Sigmoid colon (tissue), 7 donors: ENCODE measurements around the gene EDEM2. TPM values are rescaled to one million over a fixed set of nuclear protein-coding genes. Genes with fewer than 3 reads are reported as not detected.
"Not testable (repeated sequence)": the region's sequence is repeated elsewhere in the genome, so short reads cannot be mapped to it uniquely, and the experiment has no call there.

Source experiments
- DNase-seq: peaks from one replicate; pipeline ENCODE4 v3.0.0-alpha.2; 2019
- H3K27ac ChIP-seq, 4 donors: fragments of 200-600 bp; sonication (generic); one replicate each; pipeline ENCODE4 v1.5.1; 2016 to 2019; ENCODE audit warnings: mild to moderate bottlenecking in 1 of 4
- H3K27me3 ChIP-seq, 3 donors: fragments of 200-600 bp; sonication (generic); one replicate each; pipeline ENCODE4 v1.5.1; 2019; ENCODE audit warnings: mild to moderate bottlenecking in 1 of 3
- H3K36me3 ChIP-seq, 4 donors: fragments of 200-600 bp; sonication (generic); one replicate each; pipeline ENCODE4 v1.5.1; 2016 to 2019
- H3K4me1 ChIP-seq, 4 donors: fragments of 200-600 bp; sonication (generic); one replicate each; pipeline ENCODE4 v1.5.1; 2017 to 2019
- H3K4me3 ChIP-seq, 4 donors: fragments of 200-600 bp; sonication (generic); one replicate each; pipeline ENCODE4 v1.5.1; 2017 to 2019; ENCODE audit warnings: mild to moderate bottlenecking in 2 of 4, moderate library complexity in 1 of 4
- H3K9me3 ChIP-seq, 4 donors: fragments of 200-600 bp in 3 of 4; sonication (generic) in 3 of 4; one replicate each; pipeline versions ENCODE4 v1.5.1 to v1.6.1; 2013 to 2019
- EP300 ChIP-seq, 4 donors: sonication (generic); formaldehyde crosslinking; IDR thresholded peaks; one replicate each; pipeline ENCODE4 v1.6.1; 2017; ENCODE audit warnings: antibody characterized with exemption in 4 of 4
- POLR2A ChIP-seq, 2 donors: fragments of 450-650 bp; IDR thresholded peaks; one replicate each; pipeline ENCODE4 v1.6.1; 2016; ENCODE audit warnings: antibody characterized with exemption in 2 of 2, mild to moderate bottlenecking in 2 of 2, moderate library complexity in 2 of 2
- POLR2AphosphoS5 ChIP-seq, 4 donors: sonication (generic); formaldehyde crosslinking; IDR thresholded peaks; one replicate each; pipeline ENCODE4 v1.6.1; 2017; ENCODE audit warnings: antibody characterized with exemption in 4 of 4
- WGBS, 2 donors: extraction: QIAGEN DNeasy Blood & Tissue Kit; methylation state at CpG; one replicate each; pipeline ENCODE4 v1.1.7; 2013; 5-methylcytosine and 5-hydroxymethylcytosine counted together
- intact Hi-C: fragments of 100-400 bp; cut with DNase I; formaldehyde crosslinking; loops from one replicate; pipeline ENCODE4 v1.15.1; 2023
- polyA plus RNA-seq, 3 donors: library from polyadenylated mRNA; stranded (reverse); fragments of 200-250 nt; gene quantifications; one replicate each; pipeline ENCODE4 v1.2.3, GENCODE V29; 2013
- total RNA-seq, 4 donors: library from RNA; depleted of rRNA; stranded (reverse); fragments of >200 nt; gene quantifications; one replicate each; pipeline ENCODE4 v1.1.0, GENCODE V29; 2016
- TF ChIP-seq, protein P1 (sequence below), 4 experiments: fragments of 450-650 bp in 3 of 4; fragments of 200-600 bp in 1 of 4; IDR thresholded peaks; one replicate each; pipeline ENCODE4 v1.5.1; 2016 to 2019; ENCODE audit warnings: antibody characterized with exemption in 4 of 4, mild to moderate bottlenecking in 3 of 4, moderate library complexity in 2 of 4
- donor health status: healthy with polysubstance abuse.
- donor health status: Bipolar disorder and iron deficiency.
- donor health status: healthy.

Gene EDEM2
- total and polyA plus RNA-seq, 7 donors: 8.4 to 24.9 (median 10.8) TPM

DNA sequence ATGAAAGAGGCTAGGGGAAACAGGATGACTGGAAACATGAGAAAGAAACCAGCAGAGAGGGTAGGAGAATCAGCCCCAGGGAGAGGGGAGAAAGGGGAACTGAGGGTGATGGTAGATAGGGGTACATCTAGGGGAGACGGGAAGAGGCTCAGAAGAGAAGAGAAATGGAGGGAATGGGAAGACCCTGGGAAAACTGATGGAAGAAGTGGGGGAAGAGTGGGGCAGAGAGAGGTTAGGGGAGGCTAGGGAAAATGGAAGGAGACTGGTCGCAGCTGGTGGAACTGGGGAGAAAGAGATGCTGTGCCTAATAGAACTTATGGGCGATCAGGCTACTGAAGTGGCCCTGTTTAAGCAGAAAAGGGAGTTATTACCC is 25.3 kb upstream of the EDEM2 start:
- TF ChIP-seq POLR2AphosphoS5 (IDR thresholded peaks at IDR 0.05) (no peak), POLR2A (IDR thresholded peaks at IDR 0.05) (no peak), EP300 (IDR thresholded peaks at IDR 0.05) (no peak)
- TF ChIP-seq, protein P1, sequence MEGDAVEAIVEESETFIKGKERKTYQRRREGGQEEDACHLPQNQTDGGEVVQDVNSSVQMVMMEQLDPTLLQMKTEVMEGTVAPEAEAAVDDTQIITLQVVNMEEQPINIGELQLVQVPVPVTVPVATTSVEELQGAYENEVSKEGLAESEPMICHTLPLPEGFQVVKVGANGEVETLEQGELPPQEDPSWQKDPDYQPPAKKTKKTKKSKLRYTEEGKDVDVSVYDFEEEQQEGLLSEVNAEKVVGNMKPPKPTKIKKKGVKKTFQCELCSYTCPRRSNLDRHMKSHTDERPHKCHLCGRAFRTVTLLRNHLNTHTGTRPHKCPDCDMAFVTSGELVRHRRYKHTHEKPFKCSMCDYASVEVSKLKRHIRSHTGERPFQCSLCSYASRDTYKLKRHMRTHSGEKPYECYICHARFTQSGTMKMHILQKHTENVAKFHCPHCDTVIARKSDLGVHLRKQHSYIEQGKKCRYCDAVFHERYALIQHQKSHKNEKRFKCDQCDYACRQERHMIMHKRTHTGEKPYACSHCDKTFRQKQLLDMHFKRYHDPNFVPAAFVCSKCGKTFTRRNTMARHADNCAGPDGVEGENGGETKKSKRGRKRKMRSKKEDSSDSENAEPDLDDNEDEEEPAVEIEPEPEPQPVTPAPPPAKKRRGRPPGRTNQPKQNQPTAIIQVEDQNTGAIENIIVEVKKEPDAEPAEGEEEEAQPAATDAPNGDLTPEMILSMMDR (IDR thresholded peaks at IDR 0.05): no peak
- Histone ChIP-seq H3K4me3 (peak overlapping the region; percentile 21 to 44 (median 40)), H3K9me3 (no peaks in the 10 kb centered on the region), H3K36me3 (peaks cover 0 to 7% (median 0%) of the 10 kb centered on the region in 4 donors), H3K4me1 (peaks cover 0 to 30% (median 15%) of the 10 kb centered on the region in 4 donors), H3K27me3 (no peaks in the 10 kb centered on the region), H3K27ac (peak overlapping the region; percentile 76 to 81 (median 78))
- intact Hi-C loops: no loop called here
- DNase-seq: no peak
- 69 to 84% methylated on average over 3 of the region's 3 CpGs for WGBS, 2 donors

GRCh38 chr20:35171753-35172433 is 24.8 kb upstream of the EDEM2 start, which contains the start of gene PROCR:
PROCR (plus strand) TSS chr20:35172072; CDS start chr20:35172155, 83 bp downstream.
- H3K9me3 ChIP-seq: no peaks in the 10 kb centered on the region
- TF ChIP-seq EP300 (IDR thresholded peaks at IDR 0.05): no peak
- TF ChIP-seq, protein P1 (IDR thresholded peaks at IDR 0.05): no peak
- peak in 3 of 4 donors; percentile 14 to 41 (median 25) for TF ChIP-seq POLR2AphosphoS5 (IDR thresholded peaks at IDR 0.05)
- H3K4me3 ChIP-seq: peak within 1 kb of the TSS; percentile 21 to 44 (median 40)
- H3K27ac ChIP-seq: peak within 1 kb of the TSS; percentile 76 to 81 (median 78)
- intact Hi-C loops: no loop called here
- no peaks in the 10 kb centered on the region for H3K27me3 ChIP-seq
- DNase-seq: peak; percentile 95
- 4 to 6% methylated on average over 16 of the region's 16 CpGs for WGBS, 2 donors
- peaks cover 0 to 30% (median 15%) of the 10 kb centered on the region in 4 donors for H3K4me1 ChIP-seq
- peaks cover 0 to 5% (median 0%) of the 10 kb centered on the region in 4 donors for H3K36me3 ChIP-seq

DNA sequence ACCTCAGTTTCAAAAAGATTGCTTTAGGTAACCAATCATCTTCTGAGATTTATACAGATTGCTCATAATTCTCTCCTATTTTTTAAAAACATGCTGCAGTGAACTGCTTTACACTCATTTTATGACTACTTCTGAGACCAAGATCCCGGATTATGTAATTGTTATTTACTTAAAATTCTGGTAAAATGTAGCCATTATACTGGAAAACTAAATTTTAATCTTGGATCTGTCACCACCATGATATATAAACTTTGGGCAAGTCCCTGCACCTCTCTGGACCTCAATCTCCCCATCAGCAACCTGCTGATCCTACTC is 24.3 kb upstream of the EDEM2 start:
- peak overlapping the region; percentile 76 to 81 (median 78) for H3K27ac ChIP-seq
- no peak for TF ChIP-seq EP300 (IDR thresholded peaks at IDR 0.05)
- no peak for TF ChIP-seq POLR2AphosphoS5 (IDR thresholded peaks at IDR 0.05)
- TF ChIP-seq, protein P1 (IDR thresholded peaks at IDR 0.05): no peak
- no peak for TF ChIP-seq POLR2A (IDR thresholded peaks at IDR 0.05)
- DNase-seq: no peak
- peaks cover 0 to 30% (median 16%) of the 10 kb centered on the region in 4 donors for H3K4me1 ChIP-seq
- WGBS, 2 donors: 10 to 48% methylated on average over 1 of the region's 1 CpG
- H3K4me3 ChIP-seq: peak overlapping the region in 3 of 4 donors; percentile 40 to 44 (median 41)
- intact Hi-C loops: no loop called here
- H3K36me3 ChIP-seq: peaks cover 0 to under 1% (median 0%) of the 10 kb centered on the region in 4 donors
- H3K27me3 ChIP-seq: no peaks in the 10 kb centered on the region
- H3K9me3 ChIP-seq: no peaks in the 10 kb centered on the region

DNA sequence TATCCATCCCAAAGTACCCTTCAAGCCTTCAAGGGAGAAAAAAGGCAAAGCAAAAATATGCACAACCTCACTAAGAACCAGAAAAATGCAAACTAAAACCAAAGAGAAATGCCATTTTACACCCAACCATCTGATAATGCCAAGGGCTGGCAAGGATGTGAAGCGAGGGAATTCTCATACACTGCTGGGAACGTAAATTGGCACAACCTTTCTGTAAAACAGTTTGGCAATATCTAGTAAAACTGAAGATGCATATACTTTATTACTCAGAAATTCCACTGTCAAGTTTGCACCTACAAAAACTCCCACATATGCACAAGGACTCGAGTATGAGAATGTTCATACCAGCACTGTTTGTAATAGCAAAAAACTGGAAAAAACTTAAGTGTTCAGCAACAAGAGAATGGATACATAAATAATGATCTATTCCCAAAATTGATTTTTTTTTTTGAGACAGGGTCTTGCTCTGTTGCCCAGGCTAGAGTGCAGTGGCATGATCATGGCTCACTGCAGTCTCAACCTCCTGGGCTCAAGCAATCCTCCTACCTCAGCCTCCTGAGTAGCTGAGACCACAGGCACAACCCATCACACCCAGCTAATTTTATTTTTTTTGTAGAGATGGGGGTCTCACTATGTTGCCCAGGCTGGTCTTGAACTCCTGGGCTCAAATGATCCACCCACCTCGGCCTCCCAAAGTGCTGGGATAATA is 21.7 kb upstream of the EDEM2 start:
- intact Hi-C loops, DNase-seq: not testable (repeated sequence)
- 89 to 92% methylated on average over 4 of the region's 4 CpGs for WGBS, 2 donors

GRCh38 chr20:35167787-35168186 is 20.7 kb upstream of the EDEM2 start:
- Histone ChIP-seq H3K27me3 (no peaks in the 10 kb centered on the region), H3K36me3 (no peaks in the 10 kb centered on the region), H3K27ac (no peak overlapping the region), H3K4me1 (peaks cover 0 to 17% (median 16%) of the 10 kb centered on the region in 4 donors), H3K9me3 (no peaks in the 10 kb centered on the region), H3K4me3 (no peak overlapping the region)
- 98 to 100% methylated on average over 1 of the region's 1 CpG for WGBS, 2 donors
- no peak for DNase-seq
- intact Hi-C loops: no loop called here
- TF ChIP-seq EP300 (IDR thresholded peaks at IDR 0.05) (no peak), POLR2A (IDR thresholded peaks at IDR 0.05) (no peak), POLR2AphosphoS5 (IDR thresholded peaks at IDR 0.05) (no peak)
- TF ChIP-seq, protein P1 (IDR thresholded peaks at IDR 0.05): no peak

More for the DNA sequence above, 21.7 kb upstream of the EDEM2 start:
- H3K27ac ChIP-seq, H3K27me3 ChIP-seq, H3K36me3 ChIP-seq, H3K9me3 ChIP-seq, H3K4me3 ChIP-seq: not testable (repeated sequence)
- peaks cover 0 to 23% (median 17%) of the 10 kb centered on the region in 4 donors for H3K4me1 ChIP-seq
